GM18951 (cell line): ENCODE results near the gene ISG15.
"Not testable (repeated sequence)": the region's sequence is repeated elsewhere in the genome, so short reads cannot be mapped to it uniquely, and the experiment has no call there.

Experiments used
- POLR2A ChIP-seq: IDR thresholded peaks from 4 replicates; pipeline ENCODE4 v1.6.1; 2011; ENCODE audit warnings: mild to moderate bottlenecking; ENCODE audit not compliant: insufficient read length, insufficient read depth; ENCODE audit errors: extremely low read depth
- in situ Hi-C: fragments of 300-500 bp; cut with MboI; formaldehyde crosslinking; loops from one replicate; pipeline ENCODE4 v1.12.0; 2022; ENCODE audit warnings: low sequenced_read_pairs, mixed read lengths, inconsistent platforms; ENCODE audit not compliant: unreplicated experiment

ISG15 gene

GRCh38 chr1:1019122-1019999, 6.1 kb downstream of the ISG15 start:
- peak; percentile 40 for TF ChIP-seq POLR2A
- in situ Hi-C loops: no loop called here

- in situ Hi-C loops: no loop called here
- TF ChIP-seq POLR2A: peak; percentile 61
Observed at GRCh38 chr1:1020000-1020404, 6.7 kb downstream of the ISG15 start, which contains the start of gene AGRN. AGRN (plus strand) TSS chr1:1020120; CDS start chr1:1020173, 53 bp downstream.

- in situ Hi-C loops: no loop called here
- no peak for TF ChIP-seq POLR2A
Observed at GRCh38 chr1:1020415-1021009, 7.2 kb downstream of the ISG15 start.

- TF ChIP-seq POLR2A: no peak
Observed at GRCh38 chr1:1021010-1021919, 8.0 kb downstream of the ISG15 start.

GRCh38 chr1:1021920-1022259, 8.6 kb downstream of the ISG15 start:
- no peak for TF ChIP-seq POLR2A
- in situ Hi-C loops: no loop called here

More at GRCh38 chr1:1021010-1021919, 8.0 kb downstream of the ISG15 start:
- in situ Hi-C loops: no loop called here

- no peak for TF ChIP-seq POLR2A
- in situ Hi-C loops: no loop called here
Observed at GRCh38 chr1:1022302-1023009, 9.2 kb downstream of the ISG15 start.

- in situ Hi-C loops: no loop called here
- no peak for TF ChIP-seq POLR2A
Observed at GRCh38 chr1:1023700-1024099, 10.4 kb downstream of the ISG15 start.

- in situ Hi-C loops: no loop called here
Observed at GRCh38 chr1:1024149-1024770, 11.0 kb downstream of the ISG15 start.

GRCh38 chr1:1024771-1025699, 11.7 kb downstream of the ISG15 start:
- in situ Hi-C loops: no loop called here
- TF ChIP-seq POLR2A: no peak

More at GRCh38 chr1:1024149-1024770, 11.0 kb downstream of the ISG15 start:
- no peak for TF ChIP-seq POLR2A

- in situ Hi-C loops: no loop called here
- TF ChIP-seq POLR2A: no peak
Observed at GRCh38 chr1:1025730-1026129, 12.4 kb downstream of the ISG15 start.

GRCh38 chr1:1026599-1027413, 13.5 kb downstream of the ISG15 start:
- in situ Hi-C loops: no loop called here
- no peak for TF ChIP-seq POLR2A

- TF ChIP-seq POLR2A: no peak
- in situ Hi-C loops: no loop called here
Observed at GRCh38 chr1:1027791-1028190, 14.5 kb downstream of the ISG15 start.

- in situ Hi-C loops: not testable (repeated sequence)
Observed at GRCh38 chr1:1030867-1031658, 17.8 kb downstream of the ISG15 start.
